SK-N-MC (cell line): Measurements from ENCODE around the gene MAP3K15.

ENCODE experiments used
- DNase-seq: peaks from one replicate; pipeline ENCODE4 v3.0.0-alpha.2; 2011; ENCODE audit warnings: low read depth, low spot score
- H3K27ac ChIP-seq: fragments of 200-600 bp; sonication (generic); 2 replicates; pipeline ENCODE4 v1.5.1; 2016; ENCODE audit warnings: mixed run types
- H3K36me3 ChIP-seq: fragments of 200-600 bp; sonication (generic); 2 replicates; pipeline ENCODE4 v1.6.1; 2017; ENCODE audit warnings: antibody characterized with exemption, low read length, mixed read lengths; ENCODE audit not compliant: insufficient read depth
- H3K4me3 ChIP-seq: fragments of 200-600 bp; sonication (generic); 2 replicates; pipeline ENCODE4 v1.5.1; 2016
- H3K9ac ChIP-seq: fragments of 200-600 bp; sonication (generic); 2 replicates; pipeline ENCODE4 v1.8.0; 2017; ENCODE audit warnings: mixed run types, mixed read lengths; ENCODE audit not compliant: insufficient read length
- H3K9me3 ChIP-seq: fragments of 200-600 bp; sonication (generic); 2 replicates; pipeline ENCODE4 v1.6.1; 2017; ENCODE audit warnings: low read depth, mild to moderate bottlenecking, antibody characterized with exemption, low read length, moderate library complexity, mixed read lengths
- EZH2 ChIP-seq: fragments of 200-600 bp; sonication (generic); IDR thresholded peaks from one replicate; pipeline ENCODE4 v1.6.1; 2017; ENCODE audit warnings: antibody characterized with exemption
- FOXP2 ChIP-seq: optimal IDR thresholded peaks from 2 replicates; pipeline ENCODE3; 2011; ENCODE audit warnings: mild to moderate bottlenecking, moderate library complexity; ENCODE audit not compliant: insufficient read depth; ENCODE audit errors: extremely low read length, control extremely low read depth
- POLR2AphosphoS5 ChIP-seq: IDR thresholded peaks from 2 replicates; pipeline ENCODE4 v1.6.1; 2012; ENCODE audit warnings: mild to moderate bottlenecking, low read depth, low read length, borderline replicate concordance

The MAP3K15 gene, protein sequence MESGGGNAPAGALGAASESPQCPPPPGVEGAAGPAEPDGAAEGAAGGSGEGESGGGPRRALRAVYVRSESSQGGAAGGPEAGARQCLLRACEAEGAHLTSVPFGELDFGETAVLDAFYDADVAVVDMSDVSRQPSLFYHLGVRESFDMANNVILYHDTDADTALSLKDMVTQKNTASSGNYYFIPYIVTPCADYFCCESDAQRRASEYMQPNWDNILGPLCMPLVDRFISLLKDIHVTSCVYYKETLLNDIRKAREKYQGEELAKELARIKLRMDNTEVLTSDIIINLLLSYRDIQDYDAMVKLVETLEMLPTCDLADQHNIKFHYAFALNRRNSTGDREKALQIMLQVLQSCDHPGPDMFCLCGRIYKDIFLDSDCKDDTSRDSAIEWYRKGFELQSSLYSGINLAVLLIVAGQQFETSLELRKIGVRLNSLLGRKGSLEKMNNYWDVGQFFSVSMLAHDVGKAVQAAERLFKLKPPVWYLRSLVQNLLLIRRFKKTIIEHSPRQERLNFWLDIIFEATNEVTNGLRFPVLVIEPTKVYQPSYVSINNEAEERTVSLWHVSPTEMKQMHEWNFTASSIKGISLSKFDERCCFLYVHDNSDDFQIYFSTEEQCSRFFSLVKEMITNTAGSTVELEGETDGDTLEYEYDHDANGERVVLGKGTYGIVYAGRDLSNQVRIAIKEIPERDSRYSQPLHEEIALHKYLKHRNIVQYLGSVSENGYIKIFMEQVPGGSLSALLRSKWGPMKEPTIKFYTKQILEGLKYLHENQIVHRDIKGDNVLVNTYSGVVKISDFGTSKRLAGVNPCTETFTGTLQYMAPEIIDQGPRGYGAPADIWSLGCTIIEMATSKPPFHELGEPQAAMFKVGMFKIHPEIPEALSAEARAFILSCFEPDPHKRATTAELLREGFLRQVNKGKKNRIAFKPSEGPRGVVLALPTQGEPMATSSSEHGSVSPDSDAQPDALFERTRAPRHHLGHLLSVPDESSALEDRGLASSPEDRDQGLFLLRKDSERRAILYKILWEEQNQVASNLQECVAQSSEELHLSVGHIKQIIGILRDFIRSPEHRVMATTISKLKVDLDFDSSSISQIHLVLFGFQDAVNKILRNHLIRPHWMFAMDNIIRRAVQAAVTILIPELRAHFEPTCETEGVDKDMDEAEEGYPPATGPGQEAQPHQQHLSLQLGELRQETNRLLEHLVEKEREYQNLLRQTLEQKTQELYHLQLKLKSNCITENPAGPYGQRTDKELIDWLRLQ (N-terminal part only)

DNA sequence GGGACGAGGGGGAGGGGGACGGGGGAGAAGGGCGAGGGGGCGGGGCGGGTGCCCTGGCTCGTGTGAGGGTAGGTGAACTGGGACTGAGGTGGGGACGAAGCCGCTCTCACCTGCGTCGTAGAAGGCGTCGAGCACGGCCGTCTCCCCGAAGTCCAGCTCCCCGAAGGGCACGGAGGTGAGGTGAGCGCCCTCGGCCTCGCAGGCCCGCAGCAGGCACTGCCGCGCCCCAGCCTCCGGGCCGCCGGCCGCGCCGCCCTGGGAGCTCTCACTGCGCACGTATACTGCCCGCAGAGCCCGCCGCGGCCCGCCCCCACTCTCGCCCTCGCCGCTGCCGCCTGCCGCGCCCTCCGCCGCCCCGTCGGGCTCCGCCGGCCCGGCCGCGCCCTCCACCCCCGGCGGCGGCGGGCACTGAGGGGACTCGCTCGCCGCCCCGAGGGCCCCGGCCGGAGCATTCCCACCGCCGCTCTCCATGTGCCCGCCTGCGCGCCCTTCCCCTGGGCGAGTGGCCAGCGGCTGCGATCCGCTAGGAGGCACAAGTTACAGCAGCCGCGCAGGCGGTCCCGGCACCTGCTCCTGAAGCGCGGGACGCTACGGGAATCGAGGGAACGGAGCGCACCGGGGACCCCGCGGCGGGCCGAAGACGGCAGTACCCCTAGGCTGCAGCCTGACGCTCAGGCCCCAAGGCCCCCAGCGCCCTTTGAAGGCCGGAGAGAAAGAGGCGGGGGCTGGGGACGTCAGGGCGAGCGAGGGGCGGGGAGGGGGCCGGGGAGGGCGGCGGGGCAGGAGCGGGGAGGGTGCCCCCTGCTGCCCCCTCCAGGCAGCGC lies at the start of gene MAP3K15:
Gene MAP3K15 (minus strand): TSS at position 718 of the 824 bp plus-strand sequence. CDS start 247 bp downstream, at position 471.
- no peak for TF ChIP-seq POLR2AphosphoS5
- no peak for TF ChIP-seq EZH2
- TF ChIP-seq FOXP2 = no peak
- Histone ChIP-seq H3K4me3 (peak within 1 kb of the TSS; percentile 70), H3K9me3 (no peaks in the 10 kb centered on the region), H3K36me3 (no peaks in the 10 kb centered on the region), H3K9ac (no peak within 1 kb of the TSS), H3K27ac (no peak within 1 kb of the TSS)
- DNase-seq = no peak

GRCh38 chrX:19564606-19565005 lies 49.3 kb upstream of the MAP3K15 start:
- Histone ChIP-seq H3K27ac (no peak overlapping the region), H3K4me3 (no peak overlapping the region), H3K9ac (no peak overlapping the region), H3K36me3 (no peaks in the 10 kb centered on the region), H3K9me3 (no peaks in the 10 kb centered on the region)
- no peak for DNase-seq
- TF ChIP-seq FOXP2 = no peak
- no peak for TF ChIP-seq POLR2AphosphoS5

DNA sequence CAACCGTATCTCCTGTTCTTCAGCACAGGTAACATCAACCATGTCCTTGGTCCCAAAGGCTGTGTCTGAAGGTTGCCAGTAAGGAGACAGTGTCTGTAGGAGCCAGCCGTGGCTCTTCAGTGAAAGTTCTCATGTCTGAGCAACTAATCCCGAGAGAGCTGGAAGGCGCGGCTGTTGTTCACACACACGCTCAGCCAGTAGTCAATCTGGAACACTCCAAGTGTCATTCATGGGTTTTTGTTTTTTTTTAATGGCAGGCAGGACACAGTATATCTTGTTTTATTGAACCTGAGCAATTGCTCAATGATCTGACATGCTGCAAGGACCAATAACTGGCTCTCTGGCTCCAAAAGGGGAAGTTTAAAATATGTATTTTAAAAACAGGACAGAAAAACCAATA lies 48.4 kb upstream of the MAP3K15 start:
- Histone ChIP-seq H3K27ac (no peak overlapping the region), H3K4me3 (no peak overlapping the region), H3K9me3 (no peaks in the 10 kb centered on the region), H3K9ac (no peak overlapping the region), H3K36me3 (no peaks in the 10 kb centered on the region)
- TF ChIP-seq FOXP2 (no peak), EZH2 (no peak), POLR2AphosphoS5 (no peak)
- no peak for DNase-seq

DNA sequence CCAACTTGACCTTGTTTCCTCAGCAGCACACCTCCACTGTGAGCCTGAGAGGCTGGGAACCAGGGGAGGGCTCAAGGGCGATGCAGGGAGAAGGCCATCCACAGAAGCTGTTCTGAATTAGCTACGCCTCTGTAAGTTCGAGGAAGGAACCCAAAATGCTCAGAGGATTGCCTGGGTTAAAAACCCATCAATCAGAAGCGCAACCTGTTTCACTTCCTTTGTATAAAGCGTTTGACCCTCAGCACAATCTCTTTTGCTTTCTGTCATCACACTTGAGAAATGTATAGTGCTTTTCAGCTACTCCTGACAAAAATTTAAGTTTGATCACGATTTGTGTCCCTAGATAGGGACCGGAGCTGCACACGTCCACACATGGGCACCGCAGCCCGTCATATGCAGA lies 48.0 kb upstream of the MAP3K15 start:
- Histone ChIP-seq H3K9me3 (no peaks in the 10 kb centered on the region), H3K9ac (no peak overlapping the region), H3K36me3 (no peaks in the 10 kb centered on the region), H3K27ac (no peak overlapping the region), H3K4me3 (no peak overlapping the region)
- no peak for TF ChIP-seq FOXP2
- no peak for TF ChIP-seq EZH2
- no peak for TF ChIP-seq POLR2AphosphoS5
- no peak for DNase-seq

- no peaks in the 10 kb centered on the region for H3K9me3 ChIP-seq
- no peaks in the 10 kb centered on the region for H3K36me3 ChIP-seq
- DNase-seq = no peak
- H3K9ac ChIP-seq = no peak overlapping the region
- H3K27ac ChIP-seq = no peak overlapping the region
- H3K4me3 ChIP-seq = no peak overlapping the region
- TF ChIP-seq FOXP2 (no peak), EZH2 (no peak), POLR2AphosphoS5 (no peak)
Observed at GRCh38 chrX:19560611-19561010, 45.3 kb upstream of the MAP3K15 start.

DNA sequence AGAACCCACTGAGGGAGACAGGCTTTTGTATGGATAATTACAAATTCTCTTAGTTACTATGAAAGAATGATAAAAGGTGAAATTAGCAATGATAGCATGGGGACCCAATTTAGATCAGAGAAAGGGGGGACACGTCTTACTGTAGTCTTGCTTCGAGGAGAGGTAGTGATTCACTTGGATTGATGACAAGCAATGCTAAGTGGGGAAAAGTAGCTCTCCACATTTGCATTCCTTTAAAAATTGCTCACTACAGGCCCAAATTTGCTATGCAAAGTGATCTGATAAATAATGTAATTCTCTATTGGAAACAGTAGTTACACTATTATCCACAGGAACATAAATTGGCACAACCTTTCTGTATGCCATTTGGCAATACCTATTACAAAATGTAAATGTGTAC lies 42.5 kb upstream of the MAP3K15 start:
- no peak overlapping the region for H3K4me3 ChIP-seq
- H3K27ac ChIP-seq = no peak overlapping the region
- TF ChIP-seq EZH2 = no peak
- TF ChIP-seq FOXP2 = no peak
- TF ChIP-seq POLR2AphosphoS5 = no peak
- no peaks in the 10 kb centered on the region for H3K36me3 ChIP-seq
- H3K9me3 ChIP-seq = no peaks in the 10 kb centered on the region
- DNase-seq = no peak
- H3K9ac ChIP-seq = no peak overlapping the region

DNA sequence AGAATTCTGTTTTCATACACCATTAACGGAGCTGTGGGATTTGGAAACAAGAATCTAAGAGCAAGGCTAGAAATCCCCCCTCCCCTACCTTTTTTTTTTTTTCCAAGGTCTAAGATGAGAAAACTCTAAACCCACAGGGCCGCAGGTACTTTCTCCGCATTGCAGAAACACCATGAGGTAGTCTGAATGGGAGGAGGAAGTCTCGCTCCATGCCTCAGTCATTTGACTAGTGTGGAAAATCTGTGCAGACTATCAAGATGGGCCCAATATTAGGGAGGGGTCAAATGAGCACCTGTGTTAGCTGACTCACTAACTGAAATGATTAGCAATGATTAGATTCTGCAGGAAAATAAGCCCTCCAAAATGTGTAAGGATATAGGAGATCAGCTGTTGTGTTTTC lies 40.9 kb upstream of the MAP3K15 start:
- no peak for DNase-seq
- TF ChIP-seq FOXP2 (no peak), POLR2AphosphoS5 (no peak), EZH2 (no peak)
- H3K36me3 ChIP-seq = no peaks in the 10 kb centered on the region
- no peak overlapping the region for H3K4me3 ChIP-seq
- H3K9me3 ChIP-seq = no peaks in the 10 kb centered on the region
- no peak overlapping the region for H3K27ac ChIP-seq
- no peak overlapping the region for H3K9ac ChIP-seq

GRCh38 chrX:19555683-19556082 lies 40.4 kb upstream of the MAP3K15 start:
- H3K27ac ChIP-seq = no peak overlapping the region
- no peaks in the 10 kb centered on the region for H3K36me3 ChIP-seq
- TF ChIP-seq EZH2 (no peak), POLR2AphosphoS5 (no peak), FOXP2 (no peak)
- no peak overlapping the region for H3K4me3 ChIP-seq
- no peak overlapping the region for H3K9ac ChIP-seq
- no peaks in the 10 kb centered on the region for H3K9me3 ChIP-seq
- no peak for DNase-seq
